Inflammatory macrophage (primary cell): Measurements from ENCODE around the gene C1QTNF2.

Experiments used
- DNase-seq, 2 donors: peaks; one replicate each; pipeline ENCODE4 v3.0.0-alpha.2; 2020 to 2022

The C1QTNF2 gene

GRCh38 chr5:160371294-160371693 is 868 bp upstream of the C1QTNF2 start:
- DNase-seq, result no peak

GRCh38 chr5:160370713-160371034 is 248 bp upstream of the C1QTNF2 start:
- no peak for DNase-seq

GRCh38 chr5:160367885-160368284 is 2.5 kb downstream of the C1QTNF2 start:
- no peak for DNase-seq

GRCh38 chr5:160367261-160367660 is 3.2 kb downstream of the C1QTNF2 start:
- DNase-seq, result no peak

- no peak for DNase-seq
Measured at GRCh38 chr5:160366230-160366629, 4.2 kb downstream of the C1QTNF2 start.

GRCh38 chr5:160363660-160364395 is 6.6 kb downstream of the C1QTNF2 start:
- DNase-seq, result no peak

- no peak for DNase-seq
Measured at GRCh38 chr5:160363211-160363610, 7.2 kb downstream of the C1QTNF2 start.

- no peak for DNase-seq
Measured at GRCh38 chr5:160361624-160362228, 8.7 kb downstream of the C1QTNF2 start.

- no peak for DNase-seq
Measured at GRCh38 chr5:160360310-160360709, 10.1 kb downstream of the C1QTNF2 start.

GRCh38 chr5:160359816-160360215 is 10.6 kb downstream of the C1QTNF2 start:
- no peak for DNase-seq

- DNase-seq, result no peak
Measured at GRCh38 chr5:160359242-160359641, 11.2 kb downstream of the C1QTNF2 start.

GRCh38 chr5:160357861-160358411 is 12.5 kb downstream of the C1QTNF2 start:
- no peak for DNase-seq

GRCh38 chr5:160357394-160357793 is 13.0 kb downstream of the C1QTNF2 start:
- DNase-seq, result no peak

GRCh38 chr5:160356550-160357347 is 13.7 kb downstream of the C1QTNF2 start:
- no peak for DNase-seq

GRCh38 chr5:160354666-160355065 is 15.8 kb downstream of the C1QTNF2 start:
- no peak for DNase-seq

- no peak for DNase-seq
Measured at GRCh38 chr5:160353379-160353778, 17.0 kb downstream of the C1QTNF2 start.

GRCh38 chr5:160352308-160352707 is 18.1 kb downstream of the C1QTNF2 start:
- DNase-seq, result no peak

- DNase-seq, result no peak
Measured at GRCh38 chr5:160349935-160350303, 20.5 kb downstream of the C1QTNF2 start.

GRCh38 chr5:160349249-160349934 is 21.0 kb downstream of the C1QTNF2 start:
- no peak for DNase-seq

- no peak for DNase-seq
Measured at GRCh38 chr5:160348080-160348479, 22.3 kb downstream of the C1QTNF2 start.

- no peak for DNase-seq
Measured at GRCh38 chr5:160347448-160347847, 23.0 kb downstream of the C1QTNF2 start.

- DNase-seq, result no peak
Measured at GRCh38 chr5:160342413-160342941, 27.9 kb downstream of the C1QTNF2 start.
